ENCODE data around the gene LYST. TPM values are rescaled to one million over a fixed set of nuclear protein-coding genes. Genes with fewer than 3 reads are reported as not detected.

The LYST gene
- total and polyA plus RNA-seq, 2 donors (not counting 1 experiment from before 2014, with no cell fraction given): 7.5 to 50.2 TPM

DNA sequence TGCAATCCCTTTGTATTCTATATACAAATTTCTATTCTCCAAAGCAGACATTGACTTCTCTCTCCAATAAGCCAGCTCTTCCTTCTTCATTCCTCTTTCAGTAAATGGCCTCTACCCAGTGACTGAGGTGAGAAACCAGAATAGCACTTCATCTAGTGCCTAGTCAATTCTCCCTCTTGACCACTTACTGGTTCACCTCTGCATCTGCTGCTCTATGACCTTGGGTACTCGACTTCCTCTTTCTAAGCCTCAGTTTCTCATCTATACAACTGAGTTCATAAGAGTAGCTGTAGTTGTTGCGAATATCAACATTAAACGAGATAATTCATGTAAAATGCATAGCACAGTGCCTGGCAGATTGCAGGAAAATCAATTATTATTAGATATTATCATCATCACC, 12.4 kb downstream of the LYST start:
- Histone ChIP-seq H3K79me2 (ENCODE audit: control insufficient read depth, insufficient read depth, low read length) (peaks cover 7% of the 10 kb centered on the region), H3K4me2 (ENCODE audit: extremely low read depth, insufficient read depth, low read length) (no peak overlapping the region), H3K4me1 (ENCODE audit: control insufficient read depth, extremely low read depth, insufficient read depth, low read length) (no peaks in the 10 kb centered on the region), H3K9ac (ENCODE audit: insufficient read depth, low read length) (no peak overlapping the region), H3K4me3 (replicated peaks in 1 of 4; ENCODE audit: control extremely low read depth in 1 of 4, insufficient read depth in 1 of 4, low read depth in 3 of 4, low read length in 4 of 4) (no peak overlapping the region), H3K9me3 (ENCODE audit: control insufficient read depth, insufficient read depth, low read depth, low read length) (no peaks in the 10 kb centered on the region), H3K27me3 (ENCODE audit: control insufficient read depth, insufficient read depth, low read length) (no peaks in the 10 kb centered on the region), H2AFZ (ENCODE audit: low read length) (no peak overlapping the region), H3K36me3 (ENCODE audit: control insufficient read depth, insufficient read depth, low read length) (no peaks in the 10 kb centered on the region), H4K20me1 (ENCODE audit: control insufficient read depth, extremely low read depth, insufficient read depth, low read length) (no peaks in the 10 kb centered on the region), H3K27ac (ENCODE audit: insufficient read depth, low read length) (no peak overlapping the region)
- TF ChIP-seq, protein P1, sequence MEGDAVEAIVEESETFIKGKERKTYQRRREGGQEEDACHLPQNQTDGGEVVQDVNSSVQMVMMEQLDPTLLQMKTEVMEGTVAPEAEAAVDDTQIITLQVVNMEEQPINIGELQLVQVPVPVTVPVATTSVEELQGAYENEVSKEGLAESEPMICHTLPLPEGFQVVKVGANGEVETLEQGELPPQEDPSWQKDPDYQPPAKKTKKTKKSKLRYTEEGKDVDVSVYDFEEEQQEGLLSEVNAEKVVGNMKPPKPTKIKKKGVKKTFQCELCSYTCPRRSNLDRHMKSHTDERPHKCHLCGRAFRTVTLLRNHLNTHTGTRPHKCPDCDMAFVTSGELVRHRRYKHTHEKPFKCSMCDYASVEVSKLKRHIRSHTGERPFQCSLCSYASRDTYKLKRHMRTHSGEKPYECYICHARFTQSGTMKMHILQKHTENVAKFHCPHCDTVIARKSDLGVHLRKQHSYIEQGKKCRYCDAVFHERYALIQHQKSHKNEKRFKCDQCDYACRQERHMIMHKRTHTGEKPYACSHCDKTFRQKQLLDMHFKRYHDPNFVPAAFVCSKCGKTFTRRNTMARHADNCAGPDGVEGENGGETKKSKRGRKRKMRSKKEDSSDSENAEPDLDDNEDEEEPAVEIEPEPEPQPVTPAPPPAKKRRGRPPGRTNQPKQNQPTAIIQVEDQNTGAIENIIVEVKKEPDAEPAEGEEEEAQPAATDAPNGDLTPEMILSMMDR (conservative IDR thresholded peaks at IDR 0.05 in 1 of 2, IDR thresholded peaks at IDR 0.05 in 1 of 2; ENCODE audit: low read depth in 1 of 2, low read length in 2 of 2): no peak
- TF ChIP-seq EZH2 (IDR thresholded peaks at IDR 0.05; ENCODE audit: low read length, missing control alignments): no peak
- DNase-seq (ENCODE audit: low read depth in 2 of 2): no peak

DNA sequence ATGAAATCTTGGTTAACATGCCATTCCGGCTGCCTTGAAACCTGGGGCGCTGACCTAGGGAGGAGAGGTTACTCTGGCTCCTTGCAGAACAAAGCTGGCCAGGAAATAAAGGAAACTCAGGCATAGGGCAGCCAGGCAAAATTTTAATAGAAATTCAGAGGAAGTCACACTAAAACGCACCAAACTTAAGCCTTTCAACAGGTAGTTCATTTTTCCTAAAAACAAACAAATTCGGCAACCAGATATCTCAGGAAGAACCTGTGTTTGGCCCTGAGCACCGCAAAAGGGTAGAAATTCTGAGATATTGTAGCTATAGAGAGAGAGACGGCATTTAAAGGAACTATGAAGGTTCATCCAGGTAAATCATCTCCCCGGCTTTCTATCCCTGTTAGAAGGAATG, 13.1 kb downstream of the LYST start:
- no peaks in the 10 kb centered on the region for H3K9me3 ChIP-seq (ENCODE audit: control insufficient read depth, insufficient read depth, low read depth, low read length)
- no peak overlapping the region for H3K4me3 ChIP-seq (replicated peaks in 1 of 4; ENCODE audit: control extremely low read depth in 1 of 4, insufficient read depth in 1 of 4, low read depth in 3 of 4, low read length in 4 of 4)
- no peaks in the 10 kb centered on the region for H4K20me1 ChIP-seq (ENCODE audit: control insufficient read depth, extremely low read depth, insufficient read depth, low read length)
- TF ChIP-seq EZH2 (IDR thresholded peaks at IDR 0.05; ENCODE audit: low read length, missing control alignments): no peak
- TF ChIP-seq, protein P1 (conservative IDR thresholded peaks at IDR 0.05 in 1 of 2, IDR thresholded peaks at IDR 0.05 in 1 of 2; ENCODE audit: low read depth in 1 of 2, low read length in 2 of 2): no peak
- peaks cover 7% of the 10 kb centered on the region for H3K79me2 ChIP-seq (ENCODE audit: control insufficient read depth, insufficient read depth, low read length)
- no peak for DNase-seq (ENCODE audit: low read depth in 2 of 2)
- no peak overlapping the region for H3K4me2 ChIP-seq (ENCODE audit: extremely low read depth, insufficient read depth, low read length)
- no peaks in the 10 kb centered on the region for H3K4me1 ChIP-seq (ENCODE audit: control insufficient read depth, extremely low read depth, insufficient read depth, low read length)
- H3K36me3 ChIP-seq (ENCODE audit: control insufficient read depth, insufficient read depth, low read length): no peaks in the 10 kb centered on the region
- no peak overlapping the region for H3K9ac ChIP-seq (ENCODE audit: insufficient read depth, low read length)
- H2AFZ ChIP-seq (ENCODE audit: low read length): no peak overlapping the region
- no peaks in the 10 kb centered on the region for H3K27me3 ChIP-seq (ENCODE audit: control insufficient read depth, insufficient read depth, low read length)
- H3K27ac ChIP-seq (ENCODE audit: insufficient read depth, low read length): no peak overlapping the region

DNA sequence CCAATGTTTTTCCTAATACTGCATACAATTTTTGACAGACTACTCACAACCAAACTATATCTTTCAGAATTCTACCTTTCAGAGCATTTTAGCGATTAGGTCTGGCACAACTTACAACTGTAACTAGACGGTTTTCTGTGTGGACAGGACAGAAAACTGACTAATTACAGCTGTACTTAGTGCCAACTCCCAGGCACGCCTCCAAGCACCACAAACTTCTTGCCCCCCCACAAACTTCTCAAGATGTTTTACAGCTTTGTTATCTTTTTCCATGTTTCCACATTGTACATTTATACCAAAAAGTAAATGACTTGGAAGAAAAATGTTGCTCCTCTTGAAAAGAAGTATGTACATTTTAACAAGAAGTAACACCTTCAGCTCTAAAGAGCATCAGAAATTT, 13.8 kb downstream of the LYST start:
- Histone ChIP-seq H3K79me2 (ENCODE audit: control insufficient read depth, insufficient read depth, low read length) (peaks cover 7% of the 10 kb centered on the region), H4K20me1 (ENCODE audit: control insufficient read depth, extremely low read depth, insufficient read depth, low read length) (no peaks in the 10 kb centered on the region), H3K9me3 (ENCODE audit: control insufficient read depth, insufficient read depth, low read depth, low read length) (no peaks in the 10 kb centered on the region), H3K4me1 (ENCODE audit: control insufficient read depth, extremely low read depth, insufficient read depth, low read length) (no peaks in the 10 kb centered on the region), H3K9ac (ENCODE audit: insufficient read depth, low read length) (no peak overlapping the region), H3K4me3 (replicated peaks in 1 of 4; ENCODE audit: control extremely low read depth in 1 of 4, insufficient read depth in 1 of 4, low read depth in 3 of 4, low read length in 4 of 4) (no peak overlapping the region), H2AFZ (ENCODE audit: low read length) (no peak overlapping the region), H3K36me3 (ENCODE audit: control insufficient read depth, insufficient read depth, low read length) (no peaks in the 10 kb centered on the region), H3K4me2 (ENCODE audit: extremely low read depth, insufficient read depth, low read length) (no peak overlapping the region), H3K27me3 (ENCODE audit: control insufficient read depth, insufficient read depth, low read length) (no peaks in the 10 kb centered on the region), H3K27ac (ENCODE audit: insufficient read depth, low read length) (no peak overlapping the region)
- TF ChIP-seq, protein P1 (conservative IDR thresholded peaks at IDR 0.05 in 1 of 2, IDR thresholded peaks at IDR 0.05 in 1 of 2; ENCODE audit: low read depth in 1 of 2, low read length in 2 of 2): no peak
- TF ChIP-seq EZH2 (IDR thresholded peaks at IDR 0.05; ENCODE audit: low read length, missing control alignments): no peak
- DNase-seq (ENCODE audit: low read depth in 2 of 2): peak in 1 of 2 donors; percentile 76

All from fibroblast of lung (primary cell).